ENCODE results near the gene WDR7.

DNA sequence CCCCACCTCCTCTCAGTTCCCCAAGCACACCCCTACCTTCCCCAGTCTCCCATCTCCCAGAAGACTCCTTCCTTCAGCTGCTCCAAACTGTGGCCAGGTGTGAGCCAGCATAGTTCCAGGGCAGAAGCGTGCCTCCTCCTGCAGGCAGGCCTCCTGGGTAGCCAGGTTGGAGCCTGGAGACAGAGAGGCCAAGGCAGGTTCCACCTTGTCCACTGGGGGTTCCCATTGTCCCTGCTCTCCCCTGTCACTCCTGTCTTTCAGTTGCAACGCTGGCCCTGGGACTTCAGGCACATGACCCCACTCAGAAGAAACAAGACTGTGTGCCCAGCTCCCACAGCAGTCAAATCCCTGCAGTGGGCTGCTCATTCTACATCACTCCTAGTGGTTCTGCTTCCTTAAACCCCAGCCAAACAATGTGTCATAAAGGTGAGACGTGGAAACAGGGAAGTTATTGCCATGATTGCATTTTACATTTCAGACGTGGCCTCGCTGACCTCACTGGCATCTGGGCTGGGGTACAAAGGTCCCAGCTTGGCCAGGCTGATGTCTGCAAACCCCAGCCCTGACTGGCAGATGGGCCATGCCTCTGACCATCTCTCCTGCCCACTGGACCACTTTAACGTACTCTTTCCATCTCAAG, 399.3 kb downstream of the WDR7 start:
- TF ChIP-seq RAD21 (IDR thresholded peaks at IDR 0.05; ENCODE audit: low read depth) (no peak), NFIC (IDR thresholded peaks at IDR 0.05) (no peak), YY1 (IDR thresholded peaks at IDR 0.05; ENCODE audit: low read depth) (no peak), ZBTB7A (IDR thresholded peaks at IDR 0.05; ENCODE audit: low read depth) (no peak), REST (IDR thresholded peaks at IDR 0.05; ENCODE audit: low read depth) (no peak), CREB1 (IDR thresholded peaks at IDR 0.05; ENCODE audit: low read depth) (no peak)
